HG02870 (cell line): ENCODE results near the gene PPP5C.
"Not testable (repeated sequence)": the region's sequence is repeated elsewhere in the genome, so short reads cannot be mapped to it uniquely, and the experiment has no call there.

Source experiments
- ATAC-seq: cut with Tn5 transposase; IDR thresholded peaks from one replicate; pipeline ENCODE4 v1.9.1; 2021; ENCODE audit warnings: mild to moderate bottlenecking, moderate library complexity; ENCODE audit not compliant: unreplicated experiment

Gene PPP5C

DNA sequence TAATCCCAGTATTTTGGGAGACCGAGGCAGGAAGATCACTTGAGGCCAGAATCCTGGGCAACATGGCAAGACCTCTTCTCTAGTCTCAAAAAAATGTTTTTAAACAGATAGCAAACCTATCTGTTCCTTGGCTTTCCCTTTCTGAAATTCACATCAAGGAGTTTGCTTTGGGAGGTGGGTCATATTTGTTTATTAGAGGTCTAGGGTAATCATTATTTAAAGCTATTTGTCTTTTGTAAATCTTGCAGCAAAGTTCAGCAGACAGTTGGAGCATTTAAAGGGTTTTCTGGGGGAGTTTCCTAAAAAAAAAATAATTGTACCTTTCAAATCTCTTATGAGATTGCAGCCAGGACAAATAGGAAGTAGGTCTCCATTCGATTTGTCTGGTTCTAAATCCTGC, 17.5 kb downstream of the PPP5C start:
- no peak for ATAC-seq

DNA sequence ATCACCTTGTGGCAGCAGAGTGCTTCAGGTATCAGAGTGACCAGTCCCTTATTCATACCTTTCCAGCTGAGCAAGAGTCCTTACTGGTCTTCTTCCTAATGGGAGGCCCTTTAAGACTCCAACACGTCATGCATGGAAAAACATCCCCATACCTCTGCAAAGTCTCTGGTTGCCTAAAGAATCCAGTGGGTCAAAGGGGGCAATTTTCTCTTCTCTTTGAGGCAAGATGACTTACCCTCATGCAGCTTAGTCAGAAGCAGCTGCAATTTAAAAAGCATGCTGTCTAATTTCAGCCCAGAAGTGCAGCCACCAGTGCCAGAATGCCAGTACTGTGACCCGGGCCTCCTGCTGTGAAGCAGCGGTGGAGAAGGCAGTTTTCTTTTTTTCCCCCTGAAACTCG, 18.7 kb downstream of the PPP5C start:
- no peak for ATAC-seq

DNA sequence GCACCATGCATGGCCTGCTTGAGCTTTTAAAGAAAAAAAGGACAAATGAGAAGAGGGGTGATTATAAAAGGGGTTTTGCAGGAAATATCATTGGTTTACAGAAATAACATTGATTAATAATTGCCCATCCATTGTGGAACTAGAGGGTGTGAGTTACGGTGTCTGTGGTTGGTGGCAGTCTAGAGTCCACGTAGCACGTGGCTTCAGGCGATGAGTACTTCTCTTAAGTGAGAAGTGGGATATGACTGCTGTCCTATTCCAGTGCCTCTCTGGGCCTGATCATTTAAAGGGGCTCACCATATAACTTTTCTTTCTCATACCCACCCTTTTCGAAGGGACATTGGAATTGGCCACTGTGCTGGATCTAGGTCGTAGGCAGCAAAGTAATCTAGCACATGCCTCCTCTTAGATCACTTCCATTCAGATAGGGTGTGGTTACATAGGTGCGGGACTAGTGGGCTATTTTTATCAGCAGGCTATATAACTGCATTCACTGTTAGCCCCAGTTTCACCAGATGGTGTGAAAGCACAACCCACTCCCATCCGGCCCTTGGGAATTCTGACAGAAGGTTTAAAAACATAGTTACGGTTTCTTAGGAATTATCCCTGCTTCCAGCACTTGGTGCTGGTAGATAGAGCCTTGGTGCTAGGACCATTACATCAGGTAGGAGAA, 19.9 kb downstream of the PPP5C start:
- ATAC-seq = no peak

DNA sequence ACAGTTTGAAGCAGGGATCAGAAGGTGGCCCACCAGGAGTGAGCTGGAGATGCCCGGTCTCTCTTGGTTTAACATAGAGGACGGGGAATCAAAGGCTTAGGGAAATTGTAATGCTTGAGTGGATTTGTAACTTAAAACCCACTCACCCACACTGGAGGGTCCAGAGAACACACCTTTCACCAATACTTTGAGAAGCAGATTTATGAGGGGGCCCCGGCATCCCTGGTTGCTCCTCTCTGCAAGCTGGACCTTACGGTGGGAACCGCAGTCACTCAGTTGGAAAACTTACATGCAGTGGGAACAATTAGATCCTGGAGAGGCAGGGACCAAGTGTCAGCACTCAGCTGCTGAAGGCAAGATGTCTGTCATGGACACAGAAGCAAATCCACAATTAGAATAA, 20.5 kb downstream of the PPP5C start:
- ATAC-seq = no peak

DNA sequence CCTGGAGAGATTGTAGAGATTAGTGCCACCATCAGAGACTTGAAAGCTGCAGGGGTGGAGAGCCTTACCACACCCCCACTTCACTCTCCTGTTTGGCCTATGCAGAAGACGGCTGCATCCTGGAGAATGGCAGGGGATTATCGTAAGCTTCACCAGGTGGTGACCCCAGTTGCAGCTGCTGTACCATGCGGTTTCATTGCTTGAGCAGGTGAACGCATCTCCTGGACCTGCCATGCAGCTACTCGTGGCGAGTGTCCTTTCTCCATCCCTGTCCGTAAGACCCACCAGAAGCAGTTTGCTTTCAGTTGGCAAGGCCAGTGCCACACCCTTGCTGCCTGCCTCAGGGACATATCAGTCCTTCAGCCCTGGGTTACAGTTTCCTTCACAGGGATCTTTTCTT, 21.2 kb downstream of the PPP5C start:
- ATAC-seq = no peak

DNA sequence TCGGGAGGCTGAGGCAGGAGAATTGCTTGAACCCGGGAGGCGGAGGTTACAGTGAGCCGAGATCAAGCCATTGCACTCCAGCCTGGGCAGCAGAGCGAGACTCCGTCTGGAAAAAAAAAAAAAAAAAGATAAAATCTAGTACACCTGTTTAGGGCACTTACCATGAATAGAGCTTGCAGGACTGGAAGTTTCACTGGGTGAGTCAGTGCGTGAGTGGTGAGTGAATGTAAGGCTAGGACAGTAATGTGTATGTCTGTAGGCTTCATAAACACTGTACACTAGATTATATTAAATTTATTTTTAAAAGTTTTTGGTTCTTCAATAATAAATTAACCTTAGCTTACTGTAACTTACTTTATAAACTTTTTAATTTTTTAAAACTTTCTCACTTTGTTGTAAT, 22.9 kb downstream of the PPP5C start:
- ATAC-seq = no peak

DNA sequence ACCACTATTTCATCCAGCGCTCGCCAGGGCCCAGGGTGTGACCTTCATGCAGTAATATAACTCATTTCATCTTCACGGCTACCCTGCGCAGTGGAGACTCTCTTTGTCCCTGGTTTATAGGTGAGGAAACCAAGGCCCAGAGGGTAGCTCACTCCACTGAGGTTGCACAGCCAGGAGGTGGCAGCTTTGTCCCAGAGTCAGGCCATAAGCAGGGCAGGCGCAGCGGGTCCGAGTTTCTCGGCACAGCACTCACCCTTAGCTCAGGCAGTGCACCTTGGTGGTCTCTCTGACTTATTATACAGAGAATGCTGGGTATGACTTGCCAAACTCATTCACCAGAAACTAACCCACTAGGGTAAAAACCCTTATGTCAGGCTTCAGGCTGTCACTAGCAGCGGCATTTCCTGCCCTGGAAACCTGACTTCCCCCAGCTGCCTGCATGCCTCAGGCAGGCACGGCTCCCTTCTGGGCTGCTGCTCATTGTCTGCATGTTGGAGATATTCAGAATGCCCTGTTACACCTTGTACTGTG, 24.5 kb downstream of the PPP5C start:
- ATAC-seq = no peak

DNA sequence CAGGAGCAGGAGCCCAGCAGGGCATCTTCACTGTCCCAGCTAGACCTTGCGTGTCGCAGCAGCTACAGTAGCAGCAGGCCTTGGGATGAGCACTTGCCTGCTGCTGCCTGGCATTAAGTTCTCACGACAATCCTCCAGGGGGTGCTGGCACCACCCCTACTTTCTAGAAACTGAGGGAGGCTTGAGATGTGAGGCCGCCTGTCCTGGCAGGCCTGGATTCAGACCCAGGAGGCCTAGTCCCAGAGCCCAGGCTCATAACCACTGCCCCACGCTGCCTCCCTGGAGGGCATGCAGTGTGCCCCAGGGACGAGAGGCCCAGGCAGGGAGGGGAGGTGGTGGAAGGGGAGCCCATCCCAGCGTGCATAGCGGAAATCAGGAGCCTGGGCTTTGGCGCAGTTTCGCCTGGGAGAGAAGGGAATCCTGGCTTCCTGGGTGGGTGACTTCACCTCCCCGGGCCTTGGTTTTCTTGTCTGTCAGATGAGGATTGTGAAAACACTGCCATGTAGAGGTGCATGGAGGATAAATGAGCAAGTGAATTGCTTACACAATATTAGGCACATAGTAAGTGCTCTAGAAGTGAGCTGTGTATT, 26.1 kb downstream of the PPP5C start:
- no peak for ATAC-seq

DNA sequence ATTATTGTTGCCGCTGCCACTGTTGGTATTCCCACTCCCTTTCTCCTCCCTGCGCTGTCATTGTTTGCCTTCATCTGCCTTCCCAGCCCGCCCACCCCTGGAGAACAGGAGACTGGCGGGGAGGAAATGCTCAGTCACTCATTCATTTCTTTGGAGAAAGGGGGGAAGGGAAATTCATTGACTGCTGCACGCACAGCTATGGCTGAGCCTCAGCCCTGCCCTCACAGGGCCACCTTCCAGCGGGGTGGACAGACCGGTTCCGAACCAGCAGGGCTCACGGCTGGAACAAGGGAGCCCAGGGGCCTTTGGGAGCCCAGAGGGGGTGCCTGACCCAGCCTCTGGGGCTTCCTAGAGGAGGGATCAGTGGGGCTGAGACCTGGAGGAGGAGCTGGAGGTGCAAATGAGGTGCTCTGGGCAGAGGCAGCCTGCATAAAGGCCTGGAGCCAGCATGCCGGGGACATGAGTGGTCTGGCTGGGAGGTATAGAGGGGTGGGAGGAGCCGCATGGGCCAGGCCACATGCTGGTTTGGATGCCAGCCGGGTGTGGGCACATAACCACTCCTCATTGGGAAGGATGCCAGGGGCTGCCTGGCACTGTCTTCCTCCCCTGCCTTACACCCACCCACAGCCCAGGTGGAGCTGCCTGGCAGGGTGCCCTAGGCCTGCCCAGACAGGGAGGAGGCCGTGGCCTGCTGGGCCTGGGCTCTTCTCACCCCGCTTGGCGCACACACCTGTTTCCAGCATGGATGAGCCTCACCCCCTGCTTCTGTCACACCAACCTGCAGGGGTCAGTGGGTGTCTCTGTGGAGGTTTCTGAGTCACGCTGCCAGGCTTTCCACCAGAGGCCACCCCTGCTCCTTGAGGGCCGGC, 26.8 kb downstream of the PPP5C start:
- no peak for ATAC-seq

DNA sequence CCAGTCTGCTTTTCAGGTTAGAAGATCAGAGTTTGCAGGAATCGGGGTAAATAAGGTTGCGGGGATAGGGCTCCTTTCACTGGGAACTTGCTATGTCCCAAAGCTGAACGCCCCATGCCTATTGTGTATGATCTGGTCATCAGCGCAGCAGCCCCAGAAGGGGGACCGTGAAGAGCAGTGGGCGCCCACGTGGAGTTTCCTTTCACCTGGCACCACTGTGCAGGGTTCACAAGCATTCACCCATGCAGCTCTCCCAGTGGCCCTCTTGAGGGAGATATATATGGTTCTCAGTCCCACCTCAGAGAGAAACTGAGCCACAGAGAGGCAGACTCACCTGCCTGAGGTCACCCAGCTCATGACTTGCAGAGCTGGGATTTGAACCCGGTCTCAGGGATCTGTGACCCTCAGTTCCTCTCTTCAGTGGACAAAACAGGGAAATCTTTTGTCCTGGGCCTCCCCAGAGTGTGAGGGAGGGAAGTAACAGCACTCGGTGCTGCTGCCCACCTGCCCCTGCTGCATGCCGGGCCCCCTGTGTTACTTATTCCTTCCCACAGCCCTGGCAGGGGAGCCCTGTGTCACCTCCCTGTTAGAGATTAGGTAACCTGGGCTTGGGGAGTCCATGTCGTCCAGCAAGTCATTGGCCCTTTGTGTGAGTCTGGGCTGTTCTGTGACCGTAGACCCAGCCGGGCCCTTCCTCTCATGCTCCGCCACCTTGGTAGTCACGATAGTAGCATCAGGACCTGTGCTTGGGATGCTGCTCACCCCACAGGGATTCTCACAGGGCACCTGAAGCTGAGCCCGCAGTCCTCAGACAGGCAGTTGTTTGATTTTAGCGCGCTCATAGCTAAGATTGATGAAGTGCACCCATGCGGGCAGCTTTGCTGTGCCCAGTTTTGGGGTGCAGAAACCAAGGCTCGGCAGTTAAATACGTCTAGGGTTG, 27.9 kb downstream of the PPP5C start:
- ATAC-seq = no peak

DNA sequence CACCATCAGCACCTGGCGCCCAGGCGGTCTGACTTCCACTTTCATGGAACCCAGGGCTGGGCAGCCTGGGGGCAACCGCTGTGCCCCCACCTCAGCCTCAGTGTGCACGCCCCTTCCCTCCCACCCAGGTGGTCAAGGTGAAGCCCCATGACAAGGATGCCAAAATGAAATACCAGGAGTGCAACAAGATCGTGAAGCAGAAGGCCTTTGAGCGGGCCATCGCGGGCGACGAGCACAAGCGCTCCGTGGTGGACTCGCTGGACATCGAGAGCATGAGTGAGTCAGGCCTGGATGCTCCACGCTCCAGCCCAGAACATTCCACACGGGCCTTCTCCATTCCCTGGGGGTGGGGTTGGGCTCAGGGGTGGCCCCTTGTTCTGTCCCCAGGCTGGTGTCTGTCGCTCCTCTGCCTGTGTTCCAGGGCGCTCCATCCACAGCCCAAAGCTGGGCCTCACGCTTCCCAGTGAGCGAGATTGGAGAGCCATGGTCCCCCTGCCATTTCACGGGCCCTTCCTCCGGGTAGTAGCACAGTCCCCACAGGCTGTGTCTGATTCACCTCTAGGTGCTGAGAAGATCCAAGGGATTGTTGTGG, 28.7 kb downstream of the PPP5C start:
- not testable (repeated sequence) for ATAC-seq

DNA sequence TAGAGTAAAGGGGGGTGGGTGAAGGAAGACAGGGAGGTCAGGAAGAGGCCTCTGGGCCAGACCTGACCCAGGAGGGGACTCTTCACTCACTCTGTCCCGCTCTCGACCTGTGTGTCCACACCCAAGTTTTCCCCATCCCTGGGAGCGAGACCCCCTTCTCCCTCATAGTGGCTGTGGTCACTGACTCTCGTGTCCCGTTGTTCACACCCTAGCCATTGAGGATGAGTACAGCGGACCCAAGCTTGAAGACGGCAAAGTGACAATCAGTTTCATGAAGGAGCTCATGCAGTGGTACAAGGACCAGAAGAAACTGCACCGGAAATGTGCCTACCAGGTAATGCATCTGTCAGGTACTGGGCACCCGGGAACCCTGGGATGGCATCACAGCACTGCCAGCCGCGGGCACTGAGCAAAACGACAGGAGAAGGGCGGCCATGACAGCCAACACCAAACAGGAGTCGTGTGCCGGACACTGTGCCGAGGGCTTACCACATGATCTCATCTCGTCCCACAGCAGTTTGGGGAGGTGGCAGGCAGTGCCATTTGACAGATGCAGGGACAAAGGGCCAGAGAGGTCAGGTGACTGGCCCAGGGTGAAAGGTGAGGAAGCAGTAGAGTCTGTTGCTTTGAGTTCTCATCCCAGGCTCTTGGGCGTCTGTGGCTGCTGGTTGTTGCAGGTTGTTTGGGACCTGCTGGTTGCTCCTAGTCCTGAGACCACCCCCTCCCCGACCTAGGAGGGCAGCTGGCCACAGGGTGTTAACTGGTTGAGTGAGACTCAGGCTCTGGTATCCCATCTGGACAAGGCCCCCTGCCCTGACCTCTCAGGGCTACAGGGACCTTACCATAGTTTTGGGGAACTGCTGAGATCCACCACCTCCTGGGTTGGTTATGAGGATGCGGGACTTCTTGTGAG, 29.6 kb downstream of the PPP5C start:
- no peak for ATAC-seq

DNA sequence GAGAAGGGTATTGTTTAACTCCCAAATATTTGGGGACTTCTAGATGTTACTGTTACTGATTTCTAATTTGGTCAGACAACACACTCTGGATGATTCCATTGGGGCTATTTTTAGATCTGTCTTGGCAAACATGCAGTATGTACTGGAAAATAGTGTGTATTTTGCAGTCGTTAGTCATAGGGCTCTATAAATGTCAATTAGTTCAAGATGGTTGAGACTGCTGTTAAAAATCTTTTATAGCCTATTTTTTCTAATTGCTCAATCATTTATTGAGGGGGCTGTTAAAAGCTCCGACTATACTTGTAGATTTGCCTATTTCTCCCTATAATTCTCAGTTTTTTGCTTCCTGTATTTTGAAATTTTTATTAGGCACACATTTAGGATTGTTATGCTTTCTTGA, 31.4 kb downstream of the PPP5C start:
- ATAC-seq = no peak

DNA sequence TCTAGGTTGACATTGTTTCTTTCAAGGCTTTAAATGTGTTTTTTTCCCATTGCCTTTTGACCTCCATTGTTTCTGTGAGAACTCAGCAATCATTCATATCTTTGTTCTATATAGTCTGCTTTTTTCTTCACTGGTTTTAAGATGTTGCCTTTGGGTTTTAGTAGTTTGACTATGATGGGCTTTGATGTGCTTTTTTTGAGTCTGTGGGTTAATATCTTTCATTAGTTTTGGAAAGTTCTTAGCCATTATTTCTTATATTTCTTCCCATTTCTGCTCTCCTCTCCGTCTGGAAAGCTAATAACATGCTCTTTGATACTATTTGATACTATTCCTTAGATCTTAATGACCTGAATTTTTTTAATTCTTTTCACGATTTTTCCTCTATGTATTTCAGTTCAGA, 33.8 kb downstream of the PPP5C start:
- no peak for ATAC-seq

DNA sequence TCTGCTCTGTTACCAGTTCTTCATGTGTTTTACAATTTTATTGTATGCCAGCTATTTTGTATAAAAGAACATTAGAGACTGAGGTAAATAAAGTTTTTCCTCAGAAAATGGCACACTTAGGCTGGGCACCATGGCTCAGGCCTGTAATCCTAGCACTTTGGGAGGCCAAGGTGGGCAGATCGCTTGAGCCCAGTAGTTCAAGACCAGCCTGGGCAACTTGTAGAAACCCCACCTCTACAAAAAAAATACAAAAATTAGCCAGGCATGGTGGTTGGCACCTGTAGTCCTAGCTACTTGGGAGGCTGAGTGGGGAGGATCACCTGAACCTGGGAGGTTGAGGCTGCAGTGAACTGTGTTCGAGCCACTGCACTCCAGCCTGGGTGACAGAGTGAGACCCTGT, 34.5 kb downstream of the PPP5C start:
- ATAC-seq = no peak

DNA sequence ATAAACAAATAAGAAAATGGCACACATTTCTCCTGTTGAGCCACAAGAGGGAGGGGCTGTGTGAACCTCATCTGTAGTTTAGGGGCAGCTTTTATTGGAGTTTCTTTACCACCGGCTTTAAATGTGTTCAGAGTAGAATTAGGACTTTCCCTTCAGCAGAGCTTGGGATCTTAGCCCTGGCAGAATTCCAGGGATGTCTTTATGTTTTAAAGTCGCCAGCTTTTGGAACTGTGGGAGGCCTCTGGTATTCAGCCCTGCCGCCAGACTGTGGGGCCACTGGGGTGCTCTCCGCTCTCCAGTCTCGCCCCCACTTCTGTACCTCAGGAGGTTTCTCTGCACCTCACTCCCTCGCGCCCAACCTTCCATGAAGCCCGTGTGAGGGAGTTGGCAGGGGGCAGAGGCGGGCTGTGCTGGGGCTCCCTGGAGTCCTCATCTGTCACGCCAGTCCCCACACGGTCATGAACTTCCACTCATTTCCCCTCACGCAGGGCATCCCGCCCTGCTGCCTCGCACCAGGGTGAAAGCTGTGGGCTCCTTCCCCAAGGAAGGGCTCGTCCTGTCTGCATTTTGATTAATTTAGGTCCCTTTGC, 35.0 kb downstream of the PPP5C start:
- ATAC-seq = no peak

DNA sequence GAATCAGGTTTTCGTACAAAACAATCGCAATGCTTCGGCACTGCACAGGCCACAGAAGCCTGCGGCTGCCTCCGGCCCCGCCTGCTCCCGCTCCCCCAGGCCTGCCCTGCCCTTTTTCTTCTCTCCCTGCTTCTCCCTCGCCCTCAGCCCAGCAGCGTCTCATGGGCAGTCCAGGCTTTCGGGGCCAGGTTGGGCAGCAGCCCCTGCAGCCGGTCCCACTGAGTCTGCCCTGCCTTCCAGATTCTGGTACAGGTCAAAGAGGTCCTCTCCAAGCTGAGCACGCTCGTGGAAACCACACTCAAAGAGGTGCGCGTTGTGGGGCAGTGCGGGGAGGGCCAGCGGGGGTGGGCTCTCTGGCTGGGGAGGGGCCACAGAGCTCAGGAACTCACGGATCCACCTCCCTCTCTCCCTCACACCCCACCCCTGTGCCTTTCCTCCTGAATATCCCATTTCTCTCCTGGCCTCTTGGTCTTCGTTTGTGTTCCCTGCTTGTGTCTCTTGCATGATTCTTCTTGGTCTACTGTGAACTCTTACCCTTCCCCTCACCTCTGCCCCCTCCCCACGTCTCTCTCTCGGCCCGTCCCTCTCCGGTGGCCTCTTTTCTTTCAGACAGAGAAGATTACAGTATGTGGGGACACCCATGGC, 36.4 kb downstream of the PPP5C start:
- ATAC-seq = no peak

DNA sequence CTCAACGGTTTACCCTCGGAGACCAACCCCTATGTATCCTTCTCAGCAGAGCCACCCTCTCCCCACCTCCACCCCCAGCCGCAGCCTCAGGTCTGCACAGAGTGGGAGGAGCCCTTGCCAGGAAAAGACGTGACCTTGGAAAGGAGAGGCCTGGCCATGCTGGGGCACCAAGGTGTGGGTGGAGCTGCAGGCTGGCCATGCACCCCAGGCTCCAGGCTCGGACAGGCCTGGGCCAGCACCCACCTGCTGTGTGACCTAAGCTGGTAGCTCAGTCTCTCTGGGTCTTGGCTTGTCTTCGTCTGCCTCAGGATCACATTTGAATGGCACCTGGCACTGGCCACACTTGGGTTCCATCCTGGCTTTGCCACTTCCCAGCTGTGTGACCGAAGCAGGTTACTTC, 37.0 kb downstream of the PPP5C start:
- no peak for ATAC-seq
